GM23338 (cell line): Measurements from ENCODE around the gene DLG2. TPM values are rescaled to one million over a fixed set of nuclear protein-coding genes. Genes with fewer than 3 reads are reported as not detected.

ENCODE experiments used
- ATAC-seq: fragments of 200-7000 bp; cut with Tn5 transposase; 3 replicates; pipeline ENCODE4 v1.9.1; 2020
- DNase-seq: peaks from one replicate; pipeline ENCODE4 v3.0.0-alpha.2; 2015; ENCODE audit warnings: low spot score
- H2AFZ ChIP-seq: fragments of 200-600 bp; sonication (generic); 2 replicates; pipeline ENCODE4 v1.8.0; 2016; ENCODE audit warnings: antibody characterized with exemption, mild to moderate bottlenecking, moderate library complexity
- H3F3A ChIP-seq: fragments of 200-600 bp; sonication (generic); replicated peaks from 2 replicates; pipeline ENCODE4 v1.8.0; 2017; ENCODE audit warnings: antibody characterized with exemption, mixed run types, low read depth
- H3K27ac ChIP-seq: fragments of 200-600 bp; sonication (generic); 2 replicates; pipeline ENCODE4 v1.6.1; 2016; ENCODE audit warnings: low read depth
- H3K27me3 ChIP-seq: fragments of 200-600 bp; sonication (generic); 2 replicates; pipeline ENCODE4 v1.8.0; 2016; ENCODE audit warnings: mild to moderate bottlenecking, mixed run types, moderate library complexity; ENCODE audit not compliant: insufficient read depth
- H3K36me3 ChIP-seq: fragments of 200-600 bp; sonication (generic); 2 replicates; pipeline ENCODE4 v1.8.0; 2016; ENCODE audit warnings: mild to moderate bottlenecking; ENCODE audit not compliant: insufficient read depth
- H3K4me1 ChIP-seq: fragments of 200-600 bp; sonication (generic); 2 replicates; pipeline ENCODE4 v1.8.0; 2016; ENCODE audit warnings: mild to moderate bottlenecking, moderate library complexity; ENCODE audit not compliant: insufficient read depth
- H3K4me2 ChIP-seq: fragments of 200-600 bp; sonication (generic); 2 replicates; pipeline ENCODE4 v1.7.1; 2017; ENCODE audit warnings: mixed run types
- H3K4me3 ChIP-seq: fragments of 200-600 bp; sonication (generic); 2 replicates; pipeline ENCODE4 v1.6.1; 2016; ENCODE audit warnings: mixed run types
- H3K79me2 ChIP-seq: fragments of 200-600 bp; sonication (generic); replicated peaks from 2 replicates; pipeline ENCODE4 v1.8.0; 2017; ENCODE audit warnings: mild to moderate bottlenecking; ENCODE audit not compliant: insufficient read depth
- H3K9me2 ChIP-seq: fragments of 200-600 bp; sonication (generic); 2 replicates; pipeline ENCODE4 v1.8.0; 2017; ENCODE audit not compliant: insufficient read depth
- H4K20me1 ChIP-seq: fragments of 200-600 bp; sonication (generic); replicated peaks from 2 replicates; pipeline ENCODE4 v1.8.0; 2017; ENCODE audit warnings: mild to moderate bottlenecking; ENCODE audit not compliant: insufficient read depth
- H3K27ac Mint-ChIP-seq: 2 replicates; pipeline ENCODE4 v1.8.0; 2020; ENCODE audit warnings: inconsistent platforms, mild to moderate bottlenecking, moderate library complexity, mixed read lengths
- H3K27me3 Mint-ChIP-seq: 3 replicates; pipeline ENCODE4 v1.8.0; 2022; ENCODE audit warnings: low read depth, mild to moderate bottlenecking, moderate library complexity, mixed read lengths, inconsistent platforms; ENCODE audit not compliant: insufficient read depth, poor library complexity
- H3K36me3 Mint-ChIP-seq: 3 replicates; pipeline ENCODE4 v1.8.0; 2021; ENCODE audit warnings: low read depth, mild to moderate bottlenecking, inconsistent platforms, moderate library complexity, mixed read lengths
- H3K4me1 Mint-ChIP-seq: 3 replicates; pipeline ENCODE4 v1.8.0; 2020; ENCODE audit warnings: mild to moderate bottlenecking, inconsistent platforms, mixed read lengths
- H3K4me3 Mint-ChIP-seq: 3 replicates; pipeline ENCODE4 v1.8.0; 2021; ENCODE audit warnings: moderate library complexity, mild to moderate bottlenecking, inconsistent platforms, mixed read lengths
- H3K9me3 Mint-ChIP-seq: 3 replicates; pipeline ENCODE4 v1.8.0; 2020; ENCODE audit warnings: moderate library complexity, mild to moderate bottlenecking, inconsistent platforms, mixed read lengths
- CREB1 ChIP-seq: fragments of 250-450 bp; sonication (Bioruptor Pico); IDR thresholded peaks from 2 replicates; pipeline ENCODE4 v1.5.0; 2020; ENCODE audit warnings: low read depth, mild to moderate bottlenecking, moderate library complexity
- CTCF ChIP-seq, 2 experiments: fragments of 200-600 bp in 1 of 2; sonication (generic) in 1 of 2; conservative IDR thresholded peaks; 2 replicates each; pipeline versions ENCODE4 v1.5.1 to v1.6.1; 2016 to 2017; ENCODE audit warnings: antibody characterized with exemption in 2 of 2, low read depth in 2 of 2, mild to moderate bottlenecking in 2 of 2, moderate library complexity in 1 of 2
- ETS1 ChIP-seq: IDR thresholded peaks from 2 replicates; pipeline ENCODE4 v1.6.1; 2016; ENCODE audit warnings: antibody characterized with exemption
- EZH2 ChIP-seq: fragments of 200-600 bp; sonication (generic); IDR thresholded peaks from one replicate; pipeline ENCODE4 v1.8.0; 2017; ENCODE audit warnings: antibody characterized with exemption, mild to moderate bottlenecking, low read depth; ENCODE audit not compliant: unreplicated experiment
- EZH2phosphoT487 ChIP-seq: fragments of 200-600 bp; sonication (generic); IDR thresholded peaks from one replicate; pipeline ENCODE4 v1.8.1; 2018; ENCODE audit warnings: antibody characterized with exemption; ENCODE audit not compliant: unreplicated experiment
- JUNB ChIP-seq: IDR thresholded peaks from one replicate; pipeline ENCODE4 v1.6.1; 2016; ENCODE audit warnings: antibody characterized with exemption; ENCODE audit not compliant: unreplicated experiment
- NANOG ChIP-seq: IDR thresholded peaks from 2 replicates; pipeline ENCODE4 v1.6.1; 2016; ENCODE audit warnings: antibody characterized with exemption, borderline replicate concordance
- POLR2AphosphoS5 ChIP-seq: IDR thresholded peaks from 2 replicates; pipeline ENCODE4 v1.6.1; 2016; ENCODE audit warnings: antibody characterized with exemption, low read depth
- REST ChIP-seq: IDR thresholded peaks from one replicate; pipeline ENCODE4 v1.6.1; 2018; ENCODE audit warnings: antibody characterized with exemption; ENCODE audit not compliant: unreplicated experiment
- STAT1 ChIP-seq: IDR thresholded peaks from one replicate; pipeline ENCODE4 v1.6.1; 2016; ENCODE audit warnings: antibody characterized with exemption; ENCODE audit not compliant: unreplicated experiment
- ZNF114 ChIP-seq: fragments of 250-450 bp; sonication (Bioruptor Pico); IDR thresholded peaks from 2 replicates; pipeline ENCODE4 v1.5.0; 2020; ENCODE audit warnings: mild to moderate bottlenecking, moderate library complexity
- ZNF331 ChIP-seq: fragments of 250-450 bp; sonication (Bioruptor Pico); IDR thresholded peaks from 2 replicates; pipeline ENCODE4 v1.5.0; 2020; ENCODE audit warnings: low read depth, mild to moderate bottlenecking, moderate library complexity
- ZNF462 ChIP-seq: fragments of 250-450 bp; sonication (Bioruptor Pico); IDR thresholded peaks from 2 replicates; pipeline ENCODE4 v1.5.0; 2020; ENCODE audit warnings: mild to moderate bottlenecking, moderate library complexity
- polyA plus RNA-seq: library from polyadenylated mRNA; unstranded; fragments of >200 nt; fragmentation: Nextera tagmentation; extraction: Ambion mirVana; gene quantifications from 2 replicates; pipeline ENCODE4 v1.2.1, GENCODE V29; 2016
- total RNA-seq: library from RNA; depleted of rRNA; stranded (reverse); fragments of >200 nt; shearing (Covaris generic); gene quantifications from 2 replicates; pipeline ENCODE4 v1.2.3, GENCODE V29; 2014

The DLG2 gene
- total and polyA plus RNA-seq, 2 experiments from 2014 or later, result 19.8 to 21.5 TPM

GRCh38 chr11:84882056-84882455 lies 745.1 kb downstream of the DLG2 start:
- no peak overlapping the region for H3K27ac Mint-ChIP-seq
- no peaks in the 10 kb centered on the region for H3K36me3 Mint-ChIP-seq
- H3K4me3 Mint-ChIP-seq, result no peak overlapping the region
- DNase-seq, result no peak
- no peaks in the 10 kb centered on the region for H3K9me3 Mint-ChIP-seq
- Histone ChIP-seq H3K79me2 (no peaks in the 10 kb centered on the region), H3K27ac (no peak overlapping the region), H3K27me3 (no peaks in the 10 kb centered on the region), H3F3A (no peaks in the 10 kb centered on the region), H3K9me2 (no peaks in the 10 kb centered on the region), H3K4me3 (no peak overlapping the region), H3K36me3 (no peaks in the 10 kb centered on the region), H2AFZ (no peak overlapping the region), H3K4me1 (no peaks in the 10 kb centered on the region), H3K4me2 (no peak overlapping the region), H4K20me1 (no peaks in the 10 kb centered on the region)
- no peaks in the 10 kb centered on the region for H3K27me3 Mint-ChIP-seq
- H3K4me1 Mint-ChIP-seq, result no peaks in the 10 kb centered on the region
- no peak for TF ChIP-seq NANOG
- TF ChIP-seq EZH2phosphoT487, result no peak
- TF ChIP-seq ZNF331 (CRISPR knock-in tag), result no peak
- no peak for TF ChIP-seq REST
- no peak for TF ChIP-seq POLR2AphosphoS5
- no peak for TF ChIP-seq ETS1
- no peak for TF ChIP-seq JUNB
- TF ChIP-seq ZNF114 (CRISPR knock-in tag), result no peak
- TF ChIP-seq STAT1, result no peak
- no peak for TF ChIP-seq EZH2
- no peak for TF ChIP-seq CTCF (conservative IDR thresholded peaks at IDR 0.05; ENCODE audit: low read depth in 2 of 2)
- TF ChIP-seq CREB1 (CRISPR knock-in tag), result no peak
- no peak for TF ChIP-seq ZNF462 (CRISPR knock-in tag)
- no peak for ATAC-seq
